NT2/D1 (cell line): ENCODE results near the gene INTS1.

Source experiments
- DNase-seq: peaks from one replicate; pipeline ENCODE4 v3.0.0-alpha.2; 2011; ENCODE audit warnings: low read depth, low spot score
- H3K27me3 ChIP-seq: 2 replicates; pipeline ENCODE4 v1.6.0; 2011; ENCODE audit warnings: mild to moderate bottlenecking; ENCODE audit not compliant: insufficient read length, insufficient read depth
- H3K36me3 ChIP-seq: 2 replicates; pipeline ENCODE4 v1.6.1; 2011; ENCODE audit warnings: mild to moderate bottlenecking, low read length, mixed read lengths; ENCODE audit not compliant: insufficient read depth, insufficient read length
- H3K4me1 ChIP-seq: 2 replicates; pipeline ENCODE4 v1.5.1; 2011; ENCODE audit not compliant: insufficient read depth, insufficient read length
- H3K4me3 ChIP-seq: 2 replicates; pipeline ENCODE4 v1.5.1; 2011; ENCODE audit warnings: low read depth; ENCODE audit not compliant: insufficient read length
- H3K9ac ChIP-seq: 2 replicates; pipeline ENCODE4 v1.6.0; 2011; ENCODE audit warnings: low read depth; ENCODE audit not compliant: insufficient read length
- H3K9me3 ChIP-seq: 2 replicates; pipeline ENCODE4 v1.5.1; 2011; ENCODE audit warnings: mild to moderate bottlenecking, low read length; ENCODE audit not compliant: insufficient read depth
- SUZ12 ChIP-seq: IDR thresholded peaks from 2 replicates; pipeline ENCODE4 v1.6.1; 2011; ENCODE audit not compliant: insufficient read length, insufficient read depth; ENCODE audit errors: extremely low read depth
- YY1 ChIP-seq: IDR thresholded peaks from 2 replicates; pipeline ENCODE4 v1.6.1; 2011; ENCODE audit not compliant: insufficient read length, insufficient read depth
- ZNF274 ChIP-seq: IDR thresholded peaks from 2 replicates; pipeline ENCODE4 v1.6.1; 2011; ENCODE audit warnings: mild to moderate bottlenecking, low read depth, low read length

The INTS1 gene

DNA sequence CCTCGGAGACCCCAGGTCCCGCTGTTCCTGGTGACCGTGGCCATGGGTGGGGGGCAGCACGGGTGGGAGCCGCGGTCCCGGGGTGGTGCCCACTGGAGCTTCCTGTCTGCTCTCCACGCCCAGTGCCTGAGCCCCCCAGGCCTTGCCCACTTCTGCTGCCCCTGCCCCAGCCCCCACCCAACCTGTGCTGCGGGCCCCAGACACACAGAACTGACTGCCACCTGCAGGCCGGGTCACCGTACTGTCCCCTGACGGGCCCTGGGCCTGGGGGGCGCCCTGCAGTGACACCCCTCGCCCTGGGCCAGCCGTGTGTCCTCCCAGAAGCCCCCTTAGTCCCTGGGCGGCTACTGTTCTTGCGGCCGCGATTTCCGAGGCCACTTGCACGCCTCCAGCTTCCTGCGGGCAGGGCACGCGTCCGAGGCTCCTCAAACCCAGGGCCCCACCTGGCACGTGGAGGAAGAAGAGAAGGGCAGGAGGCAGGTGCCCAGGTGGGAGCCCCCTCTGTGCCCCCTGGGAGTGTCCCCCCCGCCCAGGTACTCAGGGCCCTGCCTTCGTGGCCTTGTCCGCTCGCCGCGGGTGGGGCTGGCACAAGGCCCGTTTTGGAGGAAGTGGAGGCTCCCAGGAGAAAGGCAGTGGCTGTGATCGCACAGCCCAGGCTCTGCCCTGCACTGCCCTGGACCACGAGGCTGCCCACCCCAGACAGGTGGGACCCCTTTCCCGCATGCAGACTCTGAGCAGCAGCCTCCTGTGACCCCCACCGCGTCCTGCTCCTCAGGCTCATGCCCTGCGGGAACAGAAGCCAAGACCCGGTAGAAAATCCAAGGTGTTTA is 41.4 kb upstream of the INTS1 start:
- Histone ChIP-seq H3K9me3 (no peaks in the 10 kb centered on the region), H3K4me1 (peaks cover 15% of the 10 kb centered on the region), H3K9ac (no peak overlapping the region), H3K36me3 (peaks cover 36% of the 10 kb centered on the region), H3K27me3 (no peaks in the 10 kb centered on the region), H3K4me3 (no peak overlapping the region)
- DNase-seq = no peak
- TF ChIP-seq ZNF274 (no peak), SUZ12 (no peak), YY1 (no peak)

GRCh38 chr7:1544896-1545416 is 40.8 kb upstream of the INTS1 start:
- no peak for DNase-seq
- TF ChIP-seq SUZ12 (no peak), YY1 (no peak), ZNF274 (no peak)
- H3K36me3 ChIP-seq = peaks cover 42% of the 10 kb centered on the region
- H3K9me3 ChIP-seq = no peaks in the 10 kb centered on the region
- no peak overlapping the region for H3K4me3 ChIP-seq
- H3K4me1 ChIP-seq = peaks cover 8% of the 10 kb centered on the region
- H3K27me3 ChIP-seq = no peaks in the 10 kb centered on the region
- H3K9ac ChIP-seq = no peak overlapping the region

- Histone ChIP-seq H3K9me3 (no peaks in the 10 kb centered on the region), H3K4me3 (no peak overlapping the region), H3K27me3 (no peaks in the 10 kb centered on the region), H3K4me1 (peaks cover 8% of the 10 kb centered on the region), H3K36me3 (peaks cover 48% of the 10 kb centered on the region), H3K9ac (peak overlapping the region; percentile 61)
- TF ChIP-seq YY1 = no peak
- no peak for TF ChIP-seq SUZ12
- no peak for TF ChIP-seq ZNF274
- no peak for DNase-seq
Observed at GRCh38 chr7:1544178-1544895, 40.1 kb upstream of the INTS1 start.

DNA sequence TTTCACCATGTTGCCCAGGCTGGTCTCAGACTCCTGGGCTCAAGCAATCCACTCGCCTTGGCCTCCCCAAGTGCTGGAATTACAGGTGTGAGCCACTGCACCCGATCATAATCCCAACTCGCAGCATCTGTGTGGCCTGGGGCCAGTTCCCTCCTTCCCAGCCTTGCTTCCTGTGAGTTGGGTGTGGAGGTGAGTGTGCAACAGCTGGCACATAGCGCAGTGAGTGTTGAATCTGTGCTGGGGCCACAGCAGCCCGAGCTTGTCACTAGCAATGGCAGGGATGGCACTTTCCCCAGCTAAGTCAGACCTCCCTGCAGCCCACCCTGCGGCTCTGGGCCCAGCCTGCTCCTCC is 39.6 kb upstream of the INTS1 start:
- Histone ChIP-seq H3K27me3 (no peaks in the 10 kb centered on the region), H3K4me3 (no peak overlapping the region), H3K9me3 (no peaks in the 10 kb centered on the region), H3K9ac (peak overlapping the region; percentile 61), H3K36me3 (peaks cover 51% of the 10 kb centered on the region), H3K4me1 (peaks cover 10% of the 10 kb centered on the region)
- TF ChIP-seq YY1 (no peak), ZNF274 (no peak), SUZ12 (no peak)
- no peak for DNase-seq

DNA sequence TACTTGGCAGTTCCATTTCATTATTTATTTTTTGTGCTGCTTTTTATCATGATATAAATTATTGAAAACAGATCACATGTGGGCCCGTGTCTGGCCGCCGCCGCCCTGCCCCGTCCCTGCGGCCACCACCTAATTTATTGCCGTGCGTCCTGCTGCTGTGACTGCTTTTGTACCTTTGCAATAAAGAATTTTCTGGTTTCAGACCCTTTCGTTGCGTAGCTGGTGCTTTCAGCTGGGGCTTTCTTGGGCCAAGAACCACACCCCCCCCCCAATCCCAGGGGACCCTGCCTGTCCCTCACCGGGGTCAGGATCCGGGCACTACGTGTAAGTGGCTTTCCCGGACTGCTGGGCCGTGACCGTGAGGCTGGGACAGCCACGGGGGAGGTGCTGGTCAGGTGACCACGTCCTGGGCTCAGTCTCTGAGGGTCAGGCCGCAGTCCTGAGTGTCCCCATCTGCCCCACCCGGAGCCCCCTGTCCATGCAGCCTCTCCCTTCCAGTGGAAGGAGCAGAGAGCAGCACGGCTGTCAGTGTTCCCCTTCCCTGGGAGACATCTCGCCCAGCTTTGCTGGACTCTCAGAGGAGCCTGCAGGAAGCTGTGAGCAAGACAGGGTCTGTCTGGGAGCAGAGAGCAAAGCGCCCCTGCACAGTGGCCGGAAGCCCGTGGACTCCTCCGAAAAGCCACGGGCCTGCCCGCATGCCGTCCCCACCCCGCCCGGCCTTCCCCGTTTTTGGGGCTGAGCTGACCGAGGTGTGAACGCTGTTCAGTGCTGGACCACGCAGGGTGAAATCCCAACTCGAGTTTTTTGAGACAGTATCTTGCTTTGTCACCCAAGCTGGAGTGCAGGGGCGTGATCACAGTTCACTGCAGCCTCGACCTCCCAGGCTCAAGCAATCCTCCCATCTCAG is 38.9 kb upstream of the INTS1 start:
- Histone ChIP-seq H3K9ac (no peak overlapping the region), H3K4me3 (no peak overlapping the region), H3K27me3 (no peaks in the 10 kb centered on the region), H3K4me1 (peaks cover 10% of the 10 kb centered on the region), H3K36me3 (peaks cover 54% of the 10 kb centered on the region), H3K9me3 (no peaks in the 10 kb centered on the region)
- no peak for TF ChIP-seq ZNF274
- TF ChIP-seq YY1 = no peak
- no peak for TF ChIP-seq SUZ12
- no peak for DNase-seq

DNA sequence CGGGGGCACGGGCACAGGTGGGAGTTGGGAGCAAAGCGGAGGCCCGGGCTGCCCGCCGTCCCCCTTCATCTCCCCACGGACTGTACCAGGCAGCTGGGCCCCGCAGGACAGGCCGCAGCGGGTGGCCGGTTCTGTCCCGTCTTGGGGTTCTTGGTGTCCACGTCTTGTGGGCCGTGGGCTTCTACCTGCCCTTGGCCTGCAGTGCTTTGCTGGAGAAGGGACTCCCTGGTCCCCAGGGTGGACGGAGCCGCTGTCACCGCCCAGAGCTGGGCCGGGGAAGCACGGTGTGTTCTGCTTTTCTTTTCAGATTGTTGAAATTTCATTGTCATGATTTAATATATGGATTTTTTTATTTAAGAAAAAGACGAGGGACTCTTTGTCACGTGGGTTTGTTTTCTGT is 38.1 kb upstream of the INTS1 start:
- H3K4me1 ChIP-seq = peaks cover 17% of the 10 kb centered on the region
- H3K4me3 ChIP-seq = no peak overlapping the region
- DNase-seq = no peak
- H3K27me3 ChIP-seq = no peaks in the 10 kb centered on the region
- no peaks in the 10 kb centered on the region for H3K9me3 ChIP-seq
- peaks cover 54% of the 10 kb centered on the region for H3K36me3 ChIP-seq
- H3K9ac ChIP-seq = no peak overlapping the region
- TF ChIP-seq ZNF274 (no peak), SUZ12 (no peak), YY1 (no peak)
